ENCODE measurements around the gene NDUFS8. TPM values are rescaled to one million over a fixed set of nuclear protein-coding genes. Genes with fewer than 3 reads are reported as not detected.

The NDUFS8 gene
- total RNA-seq, 1 experiment from 2014 or later: 214 TPM

DNA sequence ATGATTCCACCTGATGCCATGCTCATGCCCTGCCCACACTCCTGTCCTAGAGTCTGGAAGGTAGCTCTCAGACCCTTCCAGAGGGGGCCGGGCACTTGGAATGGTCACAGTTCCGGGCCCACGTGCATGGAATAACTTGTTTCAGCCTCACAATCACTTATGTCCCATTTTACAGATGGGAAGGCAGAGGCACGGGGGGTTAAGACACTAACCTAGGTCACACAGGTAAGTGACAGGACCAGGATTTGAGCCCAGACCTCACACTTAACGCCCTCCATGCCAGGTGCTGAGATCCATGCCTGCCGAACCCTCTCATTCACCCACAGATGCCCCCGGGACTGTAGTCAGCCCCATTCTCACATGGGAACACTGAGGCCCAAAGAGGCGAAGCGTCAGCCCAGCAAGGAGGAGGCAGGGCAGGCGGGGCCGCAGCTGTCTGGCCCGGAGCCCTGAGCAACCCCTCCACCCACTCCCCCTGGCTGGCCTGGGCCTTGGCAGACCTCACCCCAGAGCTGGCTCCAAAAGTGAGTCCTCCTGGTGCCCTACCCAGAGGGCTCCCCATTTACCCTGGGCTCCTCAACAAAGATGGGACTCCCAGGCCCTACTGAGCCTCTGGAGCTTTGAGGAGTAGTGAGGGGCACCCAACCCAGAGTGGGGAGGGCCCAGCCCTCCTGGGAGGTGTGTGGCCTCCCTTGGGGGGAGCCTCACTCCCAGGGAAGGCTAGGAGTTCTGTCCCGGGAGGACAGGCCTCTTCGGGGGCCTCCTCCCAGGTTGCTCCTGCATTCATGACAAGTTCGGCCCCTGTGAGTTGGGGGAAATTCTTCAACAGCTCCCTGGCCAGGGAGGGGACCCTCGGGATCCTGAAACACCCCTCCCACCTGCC lies 22.7 kb upstream of the NDUFS8 start:
- Histone ChIP-seq H2BK5ac (ENCODE audit: insufficient read length, low read length) (no peak overlapping the region), H2BK120ac (ENCODE audit: low read depth, low read length, poor library complexity, severe bottlenecking) (no peak overlapping the region), H3K56ac (ENCODE audit: insufficient read length, low read depth, low read length) (no peak overlapping the region), H3K23ac (ENCODE audit: insufficient read length, low read depth, low read length) (no peak overlapping the region), H3K9ac (ENCODE audit: extremely low read depth, insufficient read length, low read length) (no peak overlapping the region), H4K91ac (ENCODE audit: insufficient read length, low read depth, low read length) (no peak overlapping the region), H2AK5ac (ENCODE audit: insufficient read length, low read length) (no peak overlapping the region), H2BK15ac (ENCODE audit: low read depth, low read length) (no peak overlapping the region), H3K23me2 (ENCODE audit: insufficient read length, low read depth, low read length, poor library complexity, severe bottlenecking) (peaks cover 4% of the 10 kb centered on the region), H2BK12ac (ENCODE audit: insufficient read length, low read depth, low read length) (no peak overlapping the region), H3K9me3 (ENCODE audit: control insufficient read depth, low read depth, low read length) (no peaks in the 10 kb centered on the region), H3K27ac (ENCODE audit: insufficient read length, low read depth, low read length) (no peak overlapping the region), H3K4ac (ENCODE audit: low read depth, low read length) (no peak overlapping the region), H3K79me2 (ENCODE audit: insufficient read depth, low read length) (no peaks in the 10 kb centered on the region), H3K4me2 (ENCODE audit: insufficient read depth, insufficient read length, low read length) (no peak overlapping the region), H4K20me1 (ENCODE audit: control insufficient read depth, insufficient read depth, insufficient read length) (no peaks in the 10 kb centered on the region), H2AFZ (ENCODE audit: low read length) (no peak overlapping the region), H3K27me3 (ENCODE audit: insufficient read depth, low read length) (no peaks in the 10 kb centered on the region), H3K79me1 (ENCODE audit: insufficient read depth, low read depth, low read length, poor library complexity, severe bottlenecking) (no peaks in the 10 kb centered on the region), H3T11ph (ENCODE audit: low read length) (no peak overlapping the region), H3K18ac (ENCODE audit: insufficient read length, low read depth, low read length) (no peak overlapping the region), H2BK20ac (ENCODE audit: low read depth, low read length, poor library complexity, severe bottlenecking) (no peak overlapping the region), H3K4me1 (ENCODE audit: insufficient read depth, low read length) (no peaks in the 10 kb centered on the region; the same call in 1 of the 2 replicates), H3K14ac (ENCODE audit: insufficient read depth, low read length) (no peak overlapping the region; the same call in 1 of the 2 replicates), H4K8ac (replicated peaks; ENCODE audit: insufficient read length, low read depth, low read length) (no peak overlapping the region), H4K5ac (ENCODE audit: insufficient read length, low read depth, low read length) (no peak overlapping the region)
- peaks cover 23 to 46% of the 10 kb centered on the region in 2 experiments for H3K4me1 Mint-ChIP-seq
- no CpG with 5 or more reads among the region's 16 CpGs for WGBS (ENCODE audit: extremely low coverage, insufficient read length, low lambda C conversion rate)
- H3K27ac Mint-ChIP-seq: no peak overlapping the region
- peaks cover 0 to 5% of the 10 kb centered on the region in 2 experiments; a peak in 1 of 5 replicates for H3K9me3 Mint-ChIP-seq
- no peak overlapping the region for H3K4me3 Mint-ChIP-seq
- no peaks in the 10 kb centered on the region for H3K36me3 Mint-ChIP-seq (ENCODE audit: insufficient read depth in 1 of 3, low read depth in 3 of 3)
- no peak for TF ChIP-seq CTCF (conservative IDR thresholded peaks at IDR 0.05)
- no peak for DNase-seq
- H3K27me3 Mint-ChIP-seq (ENCODE audit: low read depth): peaks cover 5% of the 10 kb centered on the region
